ENCODE data around the gene MIOS.

DNA sequence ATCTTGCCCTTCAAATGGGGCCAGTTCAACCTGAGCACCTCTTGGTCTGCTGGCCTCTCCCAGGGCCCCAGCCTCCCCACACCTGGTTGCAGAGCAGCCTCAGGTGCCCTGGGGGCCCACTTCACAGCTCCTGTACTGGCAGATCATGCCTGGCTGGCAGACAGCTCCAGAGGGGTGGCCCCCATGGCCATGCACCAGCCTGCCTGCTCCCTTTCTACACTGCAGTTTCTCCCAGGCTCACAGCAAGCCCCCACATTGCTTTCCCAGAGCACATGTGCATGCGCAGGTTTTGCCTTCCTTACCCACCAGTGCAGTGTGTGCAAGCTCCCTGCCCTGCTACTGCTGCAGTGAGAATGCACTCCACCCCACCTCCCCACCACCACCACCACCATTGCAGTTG is 9.8 kb upstream of the MIOS start:
- TF ChIP-seq SPI1 (IDR thresholded peaks at IDR 0.05; ENCODE audit: low read depth, low read length) (no peak), POLR2AphosphoS5 (IDR thresholded peaks at IDR 0.05; ENCODE audit: low read depth, low read length) (no peak), POLR2A (IDR thresholded peaks at IDR 0.05; ENCODE audit: low read depth, low read length) (no peak), TAF1 (IDR thresholded peaks at IDR 0.05; ENCODE audit: low read depth, low read length) (no peak)
